Lower leg skin (tissue), 3 donors: Measurements from ENCODE around the gene WIPF2.

Experiments used
- CTCF ChIP-seq, 3 donors: fragments of 450-650 bp; IDR thresholded peaks; one replicate each; pipeline ENCODE4 v1.5.1; 2016; ENCODE audit warnings: antibody characterized with exemption in 3 of 3, mild to moderate bottlenecking in 3 of 3, moderate library complexity in 2 of 3
- POLR2A ChIP-seq, 2 donors: fragments of 450-650 bp; IDR thresholded peaks; one replicate each; pipeline ENCODE4 v1.6.1; 2016 to 2017; ENCODE audit warnings: antibody characterized with exemption in 2 of 2, mild to moderate bottlenecking in 1 of 2, moderate library complexity in 1 of 2

- TF ChIP-seq CTCF (IDR thresholded peaks at IDR 0.05): no peak
- TF ChIP-seq POLR2A (IDR thresholded peaks at IDR 0.05): no peak
These were observed 78.4 kb downstream of the WIPF2 start for GRCh38 chr17:40297511-40297910.
